B cell (primary cell): ENCODE data around the gene MMP15. TPM values are rescaled to one million over a fixed set of nuclear protein-coding genes. Genes with fewer than 3 reads are reported as not detected.

Source experiments
- ATAC-seq: fragments of 200-7000 bp; cut with Tn5 transposase; one replicate; pipeline ENCODE4 v1.10.0; 2021; ENCODE audit warnings: low read depth, mild to moderate bottlenecking, moderate number of reproducible peaks, moderate library complexity
- CTCF ChIA-PET: fragments of 350-600 bp; sonication (Branson Sonifier 250); formaldehyde crosslinking; loops from one replicate; lab custom pipeline; 2021; ENCODE audit warnings: antibody characterized with exemption, inconsistent platforms; lab: Charles Lee
- POLR2A ChIA-PET: fragments of 350-600 bp; sonication (Branson Sonifier 250); formaldehyde crosslinking; loops from one replicate; lab custom pipeline; 2021; ENCODE audit warnings: antibody characterized with exemption; lab: Charles Lee
- DNase-seq: peaks from one replicate; pipeline ENCODE4 v3.0.0; 2013
- H2AFZ ChIP-seq: 2 replicates; pipeline ENCODE4 v1.6.1; 2012; ENCODE audit warnings: mild to moderate bottlenecking, low read depth, low read length; ENCODE audit not compliant: insufficient read depth, poor library complexity, severe bottlenecking
- H3K27ac ChIP-seq, 2 donors: 1 replicate in 1 of 2; 2 replicates in 1 of 2; pipeline ENCODE4 v1.5.1; 2012 to 2013; ENCODE audit warnings: low read length in 2 of 2, mild to moderate bottlenecking in 2 of 2, moderate library complexity in 1 of 2
- H3K27me3 ChIP-seq, 4 experiments: fragments of 200-600 bp in 1 of 4; sonication (generic) in 1 of 4; replicated peaks in 1 of 4; 1 replicate in 2 of 4; 2 replicates in 2 of 4; pipeline versions ENCODE4 v1.6.1 to v1.7.0; 2013 to 2016; ENCODE audit warnings: low read length in 3 of 4, mild to moderate bottlenecking in 2 of 4, mixed read lengths in 1 of 4, moderate library complexity in 1 of 4; ENCODE audit not compliant: insufficient read depth in 4 of 4, control insufficient read depth in 3 of 4; ENCODE audit errors: control extremely low read depth in 1 of 4
- H3K36me3 ChIP-seq, 2 experiments: replicated peaks in 1 of 2; 1 replicate in 1 of 2; 2 replicates in 1 of 2; pipeline versions ENCODE4 v1.6.1 to v1.7.1; 2013; ENCODE audit warnings: low read length in 1 of 2; ENCODE audit not compliant: insufficient read depth in 2 of 2, control insufficient read depth in 1 of 2; ENCODE audit errors: control extremely low read depth in 1 of 2, extremely low read depth in 1 of 2
- H3K4me1 ChIP-seq, 2 donors: fragments of 200-600 bp in 1 of 2; sonication (generic) in 1 of 2; 1 replicate in 1 of 2; 2 replicates in 1 of 2; pipeline versions ENCODE4 v1.5.1 to v1.6.1; 2013 to 2017; ENCODE audit warnings: low read length in 2 of 2; ENCODE audit not compliant: control insufficient read depth in 2 of 2, insufficient read depth in 2 of 2
- H3K4me2 ChIP-seq: replicated peaks from 2 replicates; pipeline ENCODE3; 2012; ENCODE audit warnings: mild to moderate bottlenecking, low read depth, low read length; ENCODE audit not compliant: poor library complexity, severe bottlenecking
- H3K4me3 ChIP-seq, 5 experiments: fragments of 200-600 bp in 1 of 5; sonication (generic) in 1 of 5; 1 replicate in 3 of 5; 2 replicates in 2 of 5; pipeline versions ENCODE4 v1.5.1 to v1.7.0; 2011 to 2016; ENCODE audit warnings: low read length in 4 of 5, mild to moderate bottlenecking in 4 of 5, low read depth in 2 of 5, control low read depth in 1 of 5, moderate library complexity in 1 of 5; ENCODE audit not compliant: insufficient read depth in 1 of 5; ENCODE audit errors: control extremely low read depth in 1 of 5, extremely low read depth in 1 of 5
- H3K79me2 ChIP-seq: fragments of 200-600 bp; sonication (generic); one replicate; pipeline ENCODE4 v1.6.0; 2016; ENCODE audit warnings: low read length; ENCODE audit not compliant: control insufficient read depth, insufficient read depth
- H3K9ac ChIP-seq: fragments of 200-600 bp; sonication (generic); 2 replicates; pipeline ENCODE4 v1.6.1; 2017; ENCODE audit warnings: mild to moderate bottlenecking, low read length, moderate library complexity
- H3K9me3 ChIP-seq, 3 donors: one replicate each; pipeline versions ENCODE4 v1.6.1 to v1.7.1; 2013; ENCODE audit warnings: low read length in 2 of 3; ENCODE audit not compliant: control insufficient read depth in 2 of 3, insufficient read depth in 1 of 3; ENCODE audit errors: control extremely low read depth in 1 of 3
- H4K20me1 ChIP-seq: 2 replicates; pipeline ENCODE4 v1.6.0; 2012; ENCODE audit warnings: mild to moderate bottlenecking, low read length; ENCODE audit not compliant: insufficient read depth, control insufficient read depth, poor library complexity, severe bottlenecking
- H3K27ac Mint-ChIP-seq: one replicate; pipeline ENCODE4 v1.8.0; 2021; ENCODE audit warnings: mixed read lengths
- H3K27me3 Mint-ChIP-seq: one replicate; pipeline ENCODE4 v1.8.0; 2021; ENCODE audit warnings: mixed read lengths
- H3K4me1 Mint-ChIP-seq: one replicate; pipeline ENCODE4 v1.8.0; 2021; ENCODE audit warnings: mixed read lengths
- H3K4me3 Mint-ChIP-seq: one replicate; pipeline ENCODE4 v1.8.0; 2021; ENCODE audit warnings: mixed read lengths
- H3K9me3 Mint-ChIP-seq: one replicate; pipeline ENCODE4 v1.8.0; 2022; ENCODE audit warnings: mixed read lengths; ENCODE audit not compliant: insufficient read depth
- EZH2 ChIP-seq: IDR thresholded peaks from 2 replicates; pipeline ENCODE4 v1.6.1; 2012; ENCODE audit warnings: borderline replicate concordance, low read depth, mild to moderate bottlenecking, moderate library complexity, low read length; ENCODE audit not compliant: insufficient read depth, poor library complexity, severe bottlenecking
- WGBS: methylation state at CpG from one replicate; pipeline ENCODE4 v1.1.5; 2013; ENCODE audit warnings: missing lambda C conversion rate; ENCODE audit not compliant: insufficient coverage; 5-methylcytosine and 5-hydroxymethylcytosine counted together
- intact Hi-C: fragments of 100-400 bp; cut with micrococcal nuclease; formaldehyde crosslinking; loops from one replicate; pipeline ENCODE4 v1.10.0; 2022
- polyA plus RNA-seq: library from polyadenylated mRNA; depleted of rRNA; stranded (reverse); fragments of >200 nt; gene quantifications from 2 replicates; pipeline ENCODE4 v1.2.3, GENCODE V29; 2012
- total RNA-seq, 2 donors: library from RNA; stranded (reverse); fragments of 120-200 nt in 1 of 2; gene quantifications; 1 replicate in 1 of 2; 2 replicates in 1 of 2; pipeline versions ENCODE4 v1.2.3 to v1.2.4, GENCODE V29; 2013 to 2022
- TF ChIP-seq, protein P1 (sequence below): fragments of 200-600 bp; IDR thresholded peaks from one replicate; pipeline ENCODE4 v1.8.0; 2022; ENCODE audit warnings: antibody characterized with exemption, mild to moderate bottlenecking

Gene MMP15
- total and polyA plus RNA-seq, 2 donors (not counting 1 experiment from before 2014, with no cell fraction given): not detected

DNA sequence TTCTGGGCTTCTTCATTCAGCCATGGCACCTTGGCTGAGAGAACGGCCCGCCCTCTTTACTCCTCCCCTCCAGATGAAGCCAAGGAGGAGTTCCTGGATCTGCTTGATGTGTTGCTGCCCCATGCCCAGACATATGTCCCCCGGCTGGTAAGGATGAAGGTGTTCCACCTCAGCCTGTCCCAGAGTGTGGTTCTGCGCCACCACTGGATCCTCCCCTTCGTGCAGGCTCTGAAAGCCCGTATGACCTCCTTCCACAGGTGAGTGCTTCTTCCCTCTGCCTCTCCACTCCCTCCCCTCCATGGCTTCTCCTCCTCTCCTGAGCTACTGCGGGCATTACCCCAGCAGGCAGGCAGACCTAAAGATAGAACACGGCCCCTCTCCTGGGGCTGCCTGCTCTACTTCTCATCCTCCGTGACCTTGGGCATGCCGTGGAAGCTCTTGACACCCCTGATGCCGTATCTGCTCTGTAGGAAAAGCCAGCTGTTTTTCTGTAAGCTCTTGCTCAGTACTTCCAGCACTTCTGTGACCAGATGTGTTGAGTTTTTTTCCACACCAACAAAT, 15.6 kb upstream of the MMP15 start:
- POLR2A ChIA-PET: no interaction called here
- CTCF ChIA-PET: no interaction called here
- H4K20me1 ChIP-seq: no peaks in the 10 kb centered on the region
- intact Hi-C loops: loop anchor here (10.0 kb wide), 2 partner anchors 725 to 765 kb away; partner anchors contain the start of genes ARL2BP and GOT2
- peaks cover 0 to 5% (median 0%) of the 10 kb centered on the region in 3 donors for H3K9me3 ChIP-seq
- peaks cover 3 to 32% of the 10 kb centered on the region in 2 experiments for H3K36me3 ChIP-seq
- H3K27me3 Mint-ChIP-seq: no peaks in the 10 kb centered on the region
- no peaks in the 10 kb centered on the region for H3K27me3 ChIP-seq
- no peak overlapping the region for H3K4me3 Mint-ChIP-seq
- H3K27ac Mint-ChIP-seq: no peak overlapping the region
- DNase-seq (no peak), ATAC-seq (no peak)
- peaks cover 3% of the 10 kb centered on the region for H3K4me1 Mint-ChIP-seq
- TF ChIP-seq, protein P1, sequence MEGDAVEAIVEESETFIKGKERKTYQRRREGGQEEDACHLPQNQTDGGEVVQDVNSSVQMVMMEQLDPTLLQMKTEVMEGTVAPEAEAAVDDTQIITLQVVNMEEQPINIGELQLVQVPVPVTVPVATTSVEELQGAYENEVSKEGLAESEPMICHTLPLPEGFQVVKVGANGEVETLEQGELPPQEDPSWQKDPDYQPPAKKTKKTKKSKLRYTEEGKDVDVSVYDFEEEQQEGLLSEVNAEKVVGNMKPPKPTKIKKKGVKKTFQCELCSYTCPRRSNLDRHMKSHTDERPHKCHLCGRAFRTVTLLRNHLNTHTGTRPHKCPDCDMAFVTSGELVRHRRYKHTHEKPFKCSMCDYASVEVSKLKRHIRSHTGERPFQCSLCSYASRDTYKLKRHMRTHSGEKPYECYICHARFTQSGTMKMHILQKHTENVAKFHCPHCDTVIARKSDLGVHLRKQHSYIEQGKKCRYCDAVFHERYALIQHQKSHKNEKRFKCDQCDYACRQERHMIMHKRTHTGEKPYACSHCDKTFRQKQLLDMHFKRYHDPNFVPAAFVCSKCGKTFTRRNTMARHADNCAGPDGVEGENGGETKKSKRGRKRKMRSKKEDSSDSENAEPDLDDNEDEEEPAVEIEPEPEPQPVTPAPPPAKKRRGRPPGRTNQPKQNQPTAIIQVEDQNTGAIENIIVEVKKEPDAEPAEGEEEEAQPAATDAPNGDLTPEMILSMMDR: no peak
- TF ChIP-seq EZH2: no peak
- WGBS: 96% methylated on average over 9 of the region's 11 CpGs
- H3K9me3 Mint-ChIP-seq: no peaks in the 10 kb centered on the region
- no peak overlapping the region for H3K27ac ChIP-seq
- no peak overlapping the region for H2AFZ ChIP-seq
- no peak overlapping the region for H3K9ac ChIP-seq
- no peak overlapping the region for H3K4me2 ChIP-seq
- H3K4me1 ChIP-seq: no peaks in the 10 kb centered on the region
- H3K79me2 ChIP-seq: peaks cover 4% of the 10 kb centered on the region
- H3K4me3 ChIP-seq: no peak overlapping the region

GRCh38 chr16:58010886-58011285, 14.7 kb upstream of the MMP15 start:
- H3K27me3 Mint-ChIP-seq: no peaks in the 10 kb centered on the region
- H3K9me3 Mint-ChIP-seq: no peaks in the 10 kb centered on the region
- Histone ChIP-seq H3K36me3 (peaks cover 3 to 32% of the 10 kb centered on the region in 2 experiments), H3K4me3 (no peak overlapping the region), H3K4me2 (no peak overlapping the region), H3K27me3 (no peaks in the 10 kb centered on the region), H3K4me1 (no peaks in the 10 kb centered on the region), H3K9ac (no peak overlapping the region), H4K20me1 (no peaks in the 10 kb centered on the region), H3K9me3 (peaks cover 0 to 5% (median 0%) of the 10 kb centered on the region in 3 donors), H2AFZ (no peak overlapping the region), H3K79me2 (peaks cover 3% of the 10 kb centered on the region), H3K27ac (no peak overlapping the region)
- H3K27ac Mint-ChIP-seq: no peak overlapping the region
- no peak for TF ChIP-seq EZH2
- TF ChIP-seq, protein P1: no peak
- ATAC-seq (no peak), DNase-seq (no peak)
- no peaks in the 10 kb centered on the region for H3K4me1 Mint-ChIP-seq
- intact Hi-C loops: no loop called here
- WGBS: 100% methylated on average over 1 of the region's 3 CpGs
- CTCF ChIA-PET: no interaction called here
- no peak overlapping the region for H3K4me3 Mint-ChIP-seq
- POLR2A ChIA-PET: interaction anchor here (0.6 kb wide), 1 partner anchor 90 kb away, joined by 3 read pairs; no protein-coding TSS in a partner anchor
